GM12878 (cell line): ENCODE results near the gene PISD. TPM values are rescaled to one million over a fixed set of nuclear protein-coding genes. Genes with fewer than 3 reads are reported as not detected.

Source experiments
- ATAC-seq: fragments of 200-7000 bp; cut with Tn5 transposase; 3 replicates; pipeline ENCODE4 v1.9.1; 2020; ENCODE audit warnings: mild to moderate bottlenecking, moderate library complexity
- BruUV-seq: library from RNA; stranded (reverse); fragments of 400-500 nt; replicated peaks from 2 replicates; lab custom pipeline; 2021; lab: Mats Ljungman, UMichigan
- CTCF ChIA-PET: fragments of 300-600 bp; sonication (Branson Sonifier 250); formaldehyde crosslinking; extraction: SDS; loops from one replicate; lab custom pipeline; 2021; ENCODE audit warnings: inconsistent platforms; lab: Yijun Ruan, JAX
- POLR2A ChIA-PET: fragments of 350-600 bp; formaldehyde crosslinking; extraction: SDS; loops from one replicate; lab custom pipeline; 2021; ENCODE audit warnings: inconsistent platforms; lab: Charles Lee
- RAD21 ChIA-PET: fragments of 300-600 bp; sonication (Branson Sonifier 250); formaldehyde crosslinking; loops from one replicate; lab custom pipeline; 2023; ENCODE audit warnings: antibody characterized with exemption; ENCODE audit not compliant: unreplicated experiment; lab: Charles Lee
- SMC1A ChIA-PET: fragments of 300-600 bp; sonication (Branson Sonifier 250); formaldehyde crosslinking; loops from one replicate; lab custom pipeline; 2023; ENCODE audit not compliant: unreplicated experiment, uncharacterized antibody; lab: Charles Lee
- DNase-seq: peaks from one replicate; pipeline ENCODE4 v3.0.0-alpha.2; 2011; ENCODE audit warnings: low read depth, low spot score
- FAIRE-seq: peaks from 3 replicates; lab custom pipeline; 2011; peaks lifted over from hg19 to GRCh38; lab: Jason Lieb, UNC
- H2AFZ ChIP-seq: 2 replicates; pipeline ENCODE4 v1.6.0; 2011; ENCODE audit warnings: low read depth, low read length, control low read depth; ENCODE audit not compliant: control insufficient read depth
- H3K27ac ChIP-seq: 2 replicates; pipeline ENCODE4 v1.5.1; 2011; ENCODE audit warnings: control low read depth; ENCODE audit not compliant: control insufficient read depth, insufficient read depth
- H3K27me3 ChIP-seq, 2 experiments: replicated peaks in 1 of 2; 2 replicates each; pipeline versions ENCODE4 v1.6.0 to v1.6.1; 2011; ENCODE audit warnings: low read length in 1 of 2; ENCODE audit not compliant: control insufficient read depth in 2 of 2, insufficient read depth in 2 of 2
- H3K36me3 ChIP-seq, 2 experiments: 2 replicates each; pipeline ENCODE4 v1.5.1; 2011; ENCODE audit warnings: low read length in 1 of 2; ENCODE audit not compliant: control insufficient read depth in 2 of 2, insufficient read depth in 2 of 2
- H3K4me1 ChIP-seq: 2 replicates; pipeline ENCODE4 v1.6.1; 2011; ENCODE audit warnings: mild to moderate bottlenecking, low read length, moderate library complexity, mixed read lengths; ENCODE audit not compliant: control insufficient read depth, insufficient read depth
- H3K4me2 ChIP-seq: 2 replicates; pipeline ENCODE4 v1.6.0; 2011; ENCODE audit warnings: control low read depth; ENCODE audit not compliant: control insufficient read depth, insufficient read depth
- H3K4me3 ChIP-seq: fragments of 200-600 bp; sonication (generic); 2 replicates; pipeline ENCODE4 v1.5.1; 2016
- H3K79me2 ChIP-seq: 2 replicates; pipeline ENCODE4 v1.6.0; 2011; ENCODE audit warnings: low read length; ENCODE audit not compliant: control insufficient read depth, insufficient read depth
- H3K9ac ChIP-seq: 2 replicates; pipeline ENCODE4 v1.8.0; 2011; ENCODE audit warnings: low read length, control low read depth, mixed read lengths; ENCODE audit not compliant: control insufficient read depth, insufficient read depth
- H3K9me3 ChIP-seq: replicated peaks from 3 replicates; pipeline ENCODE4 v1.5.1; 2011; ENCODE audit warnings: mild to moderate bottlenecking, low read length; ENCODE audit not compliant: control insufficient read depth, insufficient read depth
- H4K20me1 ChIP-seq: 2 replicates; pipeline ENCODE4 v1.6.0; 2011; ENCODE audit not compliant: control insufficient read depth, insufficient read depth
- CBFB ChIP-seq: IDR thresholded peaks from 2 replicates; pipeline ENCODE4 v1.6.1; 2016; ENCODE audit warnings: antibody characterized with exemption, low read depth
- CHD2 ChIP-seq: IDR thresholded peaks from 2 replicates; pipeline ENCODE4 v1.6.1; 2011; ENCODE audit warnings: low read depth, low read length, improper control_type of control experiment, borderline replicate concordance
- ELK1 ChIP-seq: IDR thresholded peaks from 2 replicates; pipeline ENCODE4 v1.6.1; 2012; ENCODE audit warnings: low read depth, low read length, improper control_type of control experiment
- GATAD2B ChIP-seq: fragments of 450-650 bp; conservative IDR thresholded peaks from 2 replicates; pipeline ENCODE4 v1.6.1; 2017; ENCODE audit warnings: low read depth, mild to moderate bottlenecking, moderate library complexity
- SMAD5 ChIP-seq: IDR thresholded peaks from 2 replicates; pipeline ENCODE4 v1.6.1; 2016; ENCODE audit warnings: antibody characterized with exemption, low read depth
- SUPT20H ChIP-seq: IDR thresholded peaks from 2 replicates; pipeline ENCODE4 v1.6.1; 2011; ENCODE audit warnings: low read depth, mild to moderate bottlenecking, low read length, moderate library complexity, borderline replicate concordance; ENCODE audit not compliant: control insufficient read depth
- TCF3 ChIP-seq: IDR thresholded peaks from 2 replicates; pipeline ENCODE4 v1.6.1; 2012; ENCODE audit warnings: low read depth, mild to moderate bottlenecking, low read length, borderline replicate concordance; ENCODE audit not compliant: insufficient read depth
- YBX1 ChIP-seq: fragments of 450-650 bp; IDR thresholded peaks from 2 replicates; pipeline ENCODE4 v1.6.1; 2016; ENCODE audit warnings: antibody characterized with exemption
- WGBS: methylation state at CpG from one replicate; pipeline ENCODE4 v1.1.6; 2016; ENCODE audit warnings: low lambda C conversion rate; ENCODE audit not compliant: insufficient replicate concordance, insufficient coverage; ENCODE audit errors: missing lambda C conversion rate; 5-methylcytosine and 5-hydroxymethylcytosine counted together
- in situ Hi-C: fragments of 300-500 bp; cut with MboI; formaldehyde crosslinking; loops from 9 replicates; pipeline ENCODE4 v1.14.3; 2018; ENCODE audit warnings: mixed read lengths
- intact Hi-C: fragments of 100-400 bp; cut with micrococcal nuclease; formaldehyde crosslinking; loops from one replicate; pipeline ENCODE4 v1.14.2; 2022; ENCODE audit not compliant: unreplicated experiment
- polyA plus RNA-seq, 11 experiments: library from polyadenylated mRNA; depleted of rRNA in 4 of 11; unstranded in 6 of 11; stranded (reverse) in 5 of 11; fragments of >200 nt; fragmentation: Nextera tagmentation in 4 of 11; fragmentation: Illumina TruSeq in 1 of 11; extraction: Ambion mirVana in 4 of 11; extraction: Trizol in 1 of 11; gene quantifications; 1 replicate in 1 of 11; 2 replicates in 10 of 11; pipeline versions ENCODE4 v1.2.1 to v1.2.3, GENCODE V29; 2011 to 2016; ENCODE audit warnings: inconsistent platforms in 2 of 11, missing spikeins in 2 of 11, low read depth in 1 of 11
- total RNA-seq, 4 experiments: library from RNA; depleted of rRNA in 3 of 4; stranded (reverse); fragments of >200 nt in 3 of 4; fragmentation: Illumina TruSeq in 1 of 4; extraction: Trizol in 1 of 4; gene quantifications; 2 replicates each; pipeline versions ENCODE4 v1.2.1 to v1.2.3, GENCODE V29; 2013 to 2021
- TF ChIP-seq, protein P1 (sequence below): fragments of 450-650 bp; IDR thresholded peaks from 2 replicates; pipeline ENCODE4 v1.6.1; 2016; ENCODE audit warnings: mild to moderate bottlenecking, moderate library complexity, borderline replicate concordance
- TF ChIP-seq, protein P2 (sequence below): fragments of 450-650 bp; formaldehyde crosslinking; IDR thresholded peaks from 2 replicates; pipeline ENCODE4 v1.4.0; 2022; ENCODE audit warnings: mild to moderate bottlenecking, moderate library complexity
- TF ChIP-seq, protein P3 (sequence below): IDR thresholded peaks from 2 replicates; pipeline ENCODE4 v1.6.1; 2011; ENCODE audit warnings: mild to moderate bottlenecking, low read depth, low read length, moderate library complexity; ENCODE audit not compliant: insufficient replicate concordance

The PISD gene
- total and polyA plus RNA-seq, 10 of the 15 experiments (the other 5 are each of a cell fraction or from before 2014, with no cell fraction given): 25.8 to 62.7 (median 45.8) TPM

DNA sequence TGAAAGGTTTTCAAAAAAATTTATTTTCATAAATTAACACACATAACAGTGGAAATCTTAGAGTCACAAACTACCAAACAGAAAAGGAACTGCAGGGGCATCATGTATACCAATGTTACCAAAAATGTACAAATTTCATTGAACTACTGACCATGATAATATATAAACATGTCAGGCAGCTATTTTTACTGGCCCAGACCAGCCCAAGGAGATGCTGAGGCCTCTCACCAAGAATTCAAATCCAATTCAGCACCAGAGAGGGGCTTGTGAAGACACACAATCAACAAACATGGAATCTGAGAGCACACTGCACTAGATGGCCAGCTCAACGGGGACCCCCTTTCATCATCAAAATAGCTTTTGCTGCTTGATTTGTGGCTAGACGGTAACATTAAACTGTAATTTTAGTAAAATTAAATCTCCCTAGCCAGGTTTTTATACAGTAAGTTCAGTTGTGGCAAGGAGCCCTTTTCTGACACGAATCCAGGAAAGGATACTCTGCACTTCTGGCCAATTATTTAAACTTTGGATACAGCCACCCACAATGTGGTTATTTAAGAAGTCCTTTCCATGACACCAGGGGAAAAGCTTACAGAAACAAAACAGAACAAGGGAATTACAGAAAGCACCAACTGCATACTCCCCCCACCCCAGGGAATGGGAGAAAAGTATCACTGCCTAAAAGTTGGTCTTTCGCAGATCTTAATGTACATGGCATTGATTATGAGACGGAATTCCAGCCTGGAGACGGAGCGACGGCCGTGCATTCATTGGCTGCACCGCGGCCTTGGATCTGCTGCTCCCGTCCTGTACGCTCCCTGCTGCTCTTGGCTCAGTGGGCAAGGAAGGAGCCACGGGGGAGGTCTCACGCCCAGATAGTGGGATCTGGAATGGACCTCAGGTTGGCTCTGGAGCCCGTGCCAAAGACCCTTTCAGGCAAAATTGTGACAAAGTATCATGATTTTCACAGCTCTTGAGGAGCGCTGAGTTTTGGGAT lies 19.6 kb upstream of the PISD start:
- ChIA-PET RAD21 (interaction anchor here (0.6 to 1.1 kb wide), 2 partner anchors 136 to 266 kb away, joined by 3 read pairs; no protein-coding TSS in a partner anchor), SMC1A (interaction anchor here (1.6 kb wide), 1 partner anchor 12 kb away, joined by 6 read pairs; no protein-coding TSS in a partner anchor), CTCF (interaction anchor here (1.4 to 1.5 kb wide), 2 partner anchors 9 to 16 kb away, joined by 4 to 6 read pairs; no protein-coding TSS in a partner anchor), POLR2A (interaction anchor here (1.4 kb wide), 1 partner anchor 14 kb away, joined by 3 read pairs; no protein-coding TSS in a partner anchor)
- H3K4me1 ChIP-seq: no peaks in the 10 kb centered on the region
- no peaks in the 10 kb centered on the region for H3K27me3 ChIP-seq
- no peaks in the 10 kb centered on the region for H3K79me2 ChIP-seq
- H3K9me3 ChIP-seq: no peaks in the 10 kb centered on the region
- DNase-seq (no peak), FAIRE-seq (no peak), ATAC-seq (no peak)
- in situ Hi-C loops: no loop called here
- H3K36me3 ChIP-seq: peaks cover 6 to 8% of the 10 kb centered on the region in 2 experiments; a peak in 3 of 4 replicates
- no peak overlapping the region for H3K9ac ChIP-seq
- H4K20me1 ChIP-seq: no peaks in the 10 kb centered on the region
- 90% methylated on average over 17 of the region's 17 CpGs for WGBS
- no peak overlapping the region for H2AFZ ChIP-seq
- no peak overlapping the region for H3K27ac ChIP-seq
- BruUV-seq: no TSS peak
- intact Hi-C loops: no loop called here
- H3K4me2 ChIP-seq: no peak overlapping the region
- no peak overlapping the region for H3K4me3 ChIP-seq
- TF ChIP-seq, protein P1, sequence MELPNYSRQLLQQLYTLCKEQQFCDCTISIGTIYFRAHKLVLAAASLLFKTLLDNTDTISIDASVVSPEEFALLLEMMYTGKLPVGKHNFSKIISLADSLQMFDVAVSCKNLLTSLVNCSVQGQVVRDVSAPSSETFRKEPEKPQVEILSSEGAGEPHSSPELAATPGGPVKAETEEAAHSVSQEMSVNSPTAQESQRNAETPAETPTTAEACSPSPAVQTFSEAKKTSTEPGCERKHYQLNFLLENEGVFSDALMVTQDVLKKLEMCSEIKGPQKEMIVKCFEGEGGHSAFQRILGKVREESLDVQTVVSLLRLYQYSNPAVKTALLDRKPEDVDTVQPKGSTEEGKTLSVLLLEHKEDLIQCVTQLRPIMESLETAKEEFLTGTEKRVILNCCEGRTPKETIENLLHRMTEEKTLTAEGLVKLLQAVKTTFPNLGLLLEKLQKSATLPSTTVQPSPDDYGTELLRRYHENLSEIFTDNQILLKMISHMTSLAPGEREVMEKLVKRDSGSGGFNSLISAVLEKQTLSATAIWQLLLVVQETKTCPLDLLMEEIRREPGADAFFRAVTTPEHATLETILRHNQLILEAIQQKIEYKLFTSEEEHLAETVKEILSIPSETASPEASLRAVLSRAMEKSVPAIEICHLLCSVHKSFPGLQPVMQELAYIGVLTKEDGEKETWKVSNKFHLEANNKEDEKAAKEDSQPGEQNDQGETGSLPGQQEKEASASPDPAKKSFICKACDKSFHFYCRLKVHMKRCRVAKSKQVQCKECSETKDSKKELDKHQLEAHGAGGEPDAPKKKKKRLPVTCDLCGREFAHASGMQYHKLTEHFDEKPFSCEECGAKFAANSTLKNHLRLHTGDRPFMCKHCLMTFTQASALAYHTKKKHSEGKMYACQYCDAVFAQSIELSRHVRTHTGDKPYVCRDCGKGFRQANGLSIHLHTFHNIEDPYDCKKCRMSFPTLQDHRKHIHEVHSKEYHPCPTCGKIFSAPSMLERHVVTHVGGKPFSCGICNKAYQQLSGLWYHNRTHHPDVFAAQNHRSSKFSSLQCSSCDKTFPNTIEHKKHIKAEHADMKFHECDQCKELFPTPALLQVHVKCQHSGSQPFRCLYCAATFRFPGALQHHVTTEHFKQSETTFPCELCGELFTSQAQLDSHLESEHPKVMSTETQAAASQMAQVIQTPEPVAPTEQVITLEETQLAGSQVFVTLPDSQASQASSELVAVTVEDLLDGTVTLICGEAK: no peak
- no peak for TF ChIP-seq CBFB
- TF ChIP-seq, protein P2, sequence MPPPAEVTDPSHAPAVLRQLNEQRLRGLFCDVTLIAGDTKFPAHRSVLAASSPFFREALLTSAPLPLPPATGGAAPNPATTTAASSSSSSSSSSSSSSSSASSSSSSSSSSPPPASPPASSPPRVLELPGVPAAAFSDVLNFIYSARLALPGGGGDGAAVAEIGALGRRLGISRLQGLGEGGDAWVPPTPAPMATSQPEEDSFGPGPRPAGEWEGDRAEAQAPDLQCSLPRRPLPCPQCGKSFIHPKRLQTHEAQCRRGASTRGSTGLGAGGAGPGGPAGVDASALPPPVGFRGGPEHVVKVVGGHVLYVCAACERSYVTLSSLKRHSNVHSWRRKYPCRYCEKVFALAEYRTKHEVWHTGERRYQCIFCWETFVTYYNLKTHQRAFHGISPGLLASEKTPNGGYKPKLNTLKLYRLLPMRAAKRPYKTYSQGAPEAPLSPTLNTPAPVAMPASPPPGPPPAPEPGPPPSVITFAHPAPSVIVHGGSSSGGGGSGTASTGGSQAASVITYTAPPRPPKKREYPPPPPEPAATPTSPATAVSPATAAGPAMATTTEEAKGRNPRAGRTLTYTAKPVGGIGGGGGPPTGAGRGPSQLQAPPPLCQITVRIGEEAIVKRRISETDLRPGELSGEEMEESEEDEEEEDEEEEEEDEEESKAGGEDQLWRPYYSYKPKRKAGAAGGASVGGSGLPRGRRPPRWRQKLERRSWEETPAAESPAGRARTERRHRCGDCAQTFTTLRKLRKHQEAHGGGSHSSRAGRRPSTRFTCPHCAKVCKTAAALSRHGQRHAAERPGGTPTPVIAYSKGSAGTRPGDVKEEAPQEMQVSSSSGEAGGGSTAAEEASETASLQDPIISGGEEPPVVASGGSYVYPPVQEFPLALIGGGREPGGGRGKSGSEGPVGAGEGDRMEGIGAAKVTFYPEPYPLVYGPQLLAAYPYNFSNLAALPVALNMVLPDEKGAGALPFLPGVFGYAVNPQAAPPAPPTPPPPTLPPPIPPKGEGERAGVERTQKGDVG: no peak
- TF ChIP-seq ELK1: no peak
- TF ChIP-seq YBX1: no peak
- TF ChIP-seq CHD2: no peak
- TF ChIP-seq TCF3: no peak
- no peak for TF ChIP-seq SMAD5
- no peak for TF ChIP-seq GATAD2B
- TF ChIP-seq, protein P3, sequence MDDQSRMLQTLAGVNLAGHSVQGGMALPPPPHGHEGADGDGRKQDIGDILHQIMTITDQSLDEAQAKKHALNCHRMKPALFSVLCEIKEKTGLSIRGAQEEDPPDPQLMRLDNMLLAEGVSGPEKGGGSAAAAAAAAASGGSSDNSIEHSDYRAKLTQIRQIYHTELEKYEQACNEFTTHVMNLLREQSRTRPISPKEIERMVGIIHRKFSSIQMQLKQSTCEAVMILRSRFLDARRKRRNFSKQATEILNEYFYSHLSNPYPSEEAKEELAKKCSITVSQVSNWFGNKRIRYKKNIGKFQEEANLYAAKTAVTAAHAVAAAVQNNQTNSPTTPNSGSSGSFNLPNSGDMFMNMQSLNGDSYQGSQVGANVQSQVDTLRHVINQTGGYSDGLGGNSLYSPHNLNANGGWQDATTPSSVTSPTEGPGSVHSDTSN: no peak
- no peak for TF ChIP-seq SUPT20H
